H7 (cell line): ENCODE measurements around the gene FOXF2. TPM values are rescaled to one million over a fixed set of nuclear protein-coding genes. Genes with fewer than 3 reads are reported as not detected.
"Not testable (repeated sequence)": the region's sequence is repeated elsewhere in the genome, so short reads cannot be mapped to it uniquely, and the experiment has no call there.

ENCODE experiments used
- DNase-seq: peaks from one replicate; pipeline ENCODE4 v3.0.0; 2012
- H3K27me3 ChIP-seq: 2 replicates; pipeline ENCODE4 v1.6.0; 2011; ENCODE audit warnings: mild to moderate bottlenecking, low read length; ENCODE audit not compliant: control insufficient read depth, insufficient read depth
- H3K36me3 ChIP-seq: replicated peaks from 2 replicates; pipeline ENCODE4 v1.5.1; 2011; ENCODE audit warnings: low read length; ENCODE audit not compliant: control insufficient read depth, insufficient read depth
- H3K4me3 ChIP-seq: 2 replicates; pipeline ENCODE4 v1.5.1; 2011; ENCODE audit warnings: low read depth, mild to moderate bottlenecking, control low read depth, low read length, moderate library complexity; ENCODE audit not compliant: insufficient read depth
- total RNA-seq: library from RNA; depleted of rRNA; stranded (reverse); fragments of >200 nt; shearing (Covaris generic); gene quantifications from 2 replicates; pipeline ENCODE4 v1.2.3, GENCODE V29; 2014

Gene FOXF2
- total RNA-seq, 1 experiment from 2014 or later: 0.52 TPM

GRCh38 chr6:1367771-1368170 lies 21.6 kb upstream of the FOXF2 start:
- Histone ChIP-seq H3K27me3 (peaks cover 3% of the 10 kb centered on the region; the same call in 1 of the 2 replicates), H3K4me3 (no peak overlapping the region), H3K36me3 (no peaks in the 10 kb centered on the region)
- no peak for DNase-seq

- DNase-seq: no peak
- Histone ChIP-seq H3K4me3 (no peak overlapping the region), H3K36me3 (no peaks in the 10 kb centered on the region), H3K27me3 (peaks cover 3% of the 10 kb centered on the region; the same call in 1 of the 2 replicates)
These were observed 20.4 kb upstream of the FOXF2 start for GRCh38 chr6:1368940-1369339.

- H3K4me3 ChIP-seq, H3K36me3 ChIP-seq, DNase-seq, H3K27me3 ChIP-seq: not testable (repeated sequence)
These were observed 19.7 kb upstream of the FOXF2 start for GRCh38 chr6:1369695-1370094.

- Histone ChIP-seq H3K4me3 (no peak overlapping the region), H3K27me3 (peaks cover 19% of the 10 kb centered on the region), H3K36me3 (no peaks in the 10 kb centered on the region)
- no peak for DNase-seq
These were observed 17.4 kb upstream of the FOXF2 start for GRCh38 chr6:1371933-1372332.

- H3K27me3 ChIP-seq: peaks cover 23% of the 10 kb centered on the region
- no peak overlapping the region for H3K4me3 ChIP-seq
- H3K36me3 ChIP-seq: no peaks in the 10 kb centered on the region
- DNase-seq: no peak
These were observed 16.7 kb upstream of the FOXF2 start for GRCh38 chr6:1372690-1373089.

GRCh38 chr6:1376653-1377052 lies 12.7 kb upstream of the FOXF2 start:
- DNase-seq: no peak
- Histone ChIP-seq H3K27me3 (peaks cover 62% of the 10 kb centered on the region), H3K36me3 (no peaks in the 10 kb centered on the region), H3K4me3 (no peak overlapping the region)

GRCh38 chr6:1377526-1377925 lies 11.8 kb upstream of the FOXF2 start:
- Histone ChIP-seq H3K27me3 (peaks cover 69% of the 10 kb centered on the region), H3K36me3 (no peaks in the 10 kb centered on the region), H3K4me3 (no peak overlapping the region)
- DNase-seq: peak; percentile 41

GRCh38 chr6:1378065-1379016 lies 11.0 kb upstream of the FOXF2 start:
- DNase-seq: peak; percentile 86
- Histone ChIP-seq H3K36me3 (no peaks in the 10 kb centered on the region), H3K4me3 (peak overlapping the region; percentile 25), H3K27me3 (peaks cover 77% of the 10 kb centered on the region)

GRCh38 chr6:1379017-1379787 lies 10.2 kb upstream of the FOXF2 start:
- H3K36me3 ChIP-seq: no peaks in the 10 kb centered on the region
- no peak overlapping the region for H3K4me3 ChIP-seq
- peak; percentile 56 for DNase-seq
- peaks cover 86% of the 10 kb centered on the region for H3K27me3 ChIP-seq

GRCh38 chr6:1379788-1380147 lies 9.6 kb upstream of the FOXF2 start:
- no peaks in the 10 kb centered on the region for H3K36me3 ChIP-seq
- H3K27me3 ChIP-seq: peaks cover 91% of the 10 kb centered on the region
- no peak overlapping the region for H3K4me3 ChIP-seq
- peak; percentile 49 for DNase-seq

- peak; percentile 31 for DNase-seq
- Histone ChIP-seq H3K27me3 (peaks cover 97% of the 10 kb centered on the region), H3K36me3 (no peaks in the 10 kb centered on the region), H3K4me3 (no peak overlapping the region)
These were observed 8.6 kb upstream of the FOXF2 start for GRCh38 chr6:1380625-1381427.

GRCh38 chr6:1381481-1382330 lies 7.7 kb upstream of the FOXF2 start:
- H3K4me3 ChIP-seq: peak overlapping the region; percentile 52
- H3K36me3 ChIP-seq: no peaks in the 10 kb centered on the region
- peaks cover 98% of the 10 kb centered on the region for H3K27me3 ChIP-seq
- DNase-seq: peak; percentile 91

GRCh38 chr6:1382331-1382882 lies 7.0 kb upstream of the FOXF2 start:
- peak; percentile 76 for DNase-seq
- peaks cover 98% of the 10 kb centered on the region for H3K27me3 ChIP-seq
- peak overlapping the region; percentile 52 for H3K4me3 ChIP-seq
- H3K36me3 ChIP-seq: no peaks in the 10 kb centered on the region
